Measurements from ENCODE around the gene LMF1.

The LMF1 gene

DNA sequence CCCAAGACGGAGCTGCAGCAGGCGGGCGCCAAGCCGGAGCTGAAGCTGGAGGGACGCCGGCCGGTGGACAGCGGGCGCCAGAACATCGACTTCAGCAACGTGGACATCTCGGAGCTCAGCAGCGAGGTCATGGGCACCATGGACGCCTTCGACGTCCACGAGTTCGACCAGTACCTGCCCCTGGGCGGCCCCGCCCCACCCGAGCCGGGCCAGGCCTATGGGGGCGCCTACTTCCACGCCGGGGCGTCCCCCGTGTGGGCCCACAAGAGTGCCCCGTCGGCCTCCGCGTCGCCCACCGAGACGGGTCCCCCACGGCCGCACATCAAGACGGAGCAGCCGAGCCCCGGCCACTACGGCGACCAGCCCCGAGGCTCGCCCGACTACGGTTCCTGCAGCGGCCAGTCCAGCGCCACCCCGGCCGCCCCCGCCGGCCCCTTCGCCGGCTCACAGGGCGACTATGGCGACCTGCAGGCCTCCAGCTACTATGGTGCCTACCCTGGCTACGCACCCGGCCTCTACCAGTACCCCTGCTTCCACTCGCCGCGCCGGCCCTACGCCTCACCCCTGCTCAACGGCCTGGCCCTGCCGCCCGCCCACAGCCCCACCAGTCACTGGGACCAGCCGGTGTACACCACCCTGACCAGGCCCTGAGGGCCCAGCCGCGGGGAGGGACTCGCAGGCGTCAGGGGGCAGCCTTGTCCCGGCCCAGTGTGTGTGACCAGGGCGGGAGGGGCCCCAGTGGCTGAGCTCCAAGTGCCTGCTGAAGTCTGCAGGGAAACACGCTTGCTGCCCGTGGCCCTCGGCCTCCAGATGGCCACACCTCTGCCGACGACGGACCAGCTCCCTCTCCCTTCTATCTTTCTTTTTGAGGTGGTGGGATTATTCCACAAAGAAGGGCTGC, 14.2 kb upstream of the LMF1 start:
- no peak for DNase-seq

DNA sequence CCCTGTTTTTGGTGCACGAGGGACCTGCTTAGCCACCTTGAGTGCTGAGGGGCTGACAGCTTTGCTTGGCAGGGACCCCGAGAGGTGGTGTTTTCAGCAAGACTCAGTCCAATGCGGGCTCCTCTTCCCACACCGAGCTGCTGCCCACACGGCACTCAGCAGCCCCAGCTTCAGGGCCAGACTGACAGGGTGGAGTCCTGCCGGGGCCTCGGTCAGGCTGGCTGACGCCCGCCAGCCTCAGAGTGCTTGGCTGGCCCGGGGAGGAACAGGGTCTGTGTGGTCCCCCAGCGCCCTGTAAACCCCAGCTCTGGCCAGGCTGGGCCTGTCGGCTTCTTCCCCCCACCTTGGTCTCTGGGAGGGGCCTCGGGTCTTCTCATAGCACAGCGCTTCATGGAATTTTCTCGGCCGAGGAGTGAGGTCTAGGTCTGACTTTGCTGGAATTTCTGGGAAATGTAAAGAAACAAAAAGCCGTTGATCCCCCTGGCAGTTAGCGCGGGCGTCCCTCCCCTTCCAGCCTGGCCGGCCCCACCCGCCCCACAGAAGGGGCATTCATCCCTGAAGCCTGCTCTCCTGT, 13.4 kb upstream of the LMF1 start:
- no peak for DNase-seq

DNA sequence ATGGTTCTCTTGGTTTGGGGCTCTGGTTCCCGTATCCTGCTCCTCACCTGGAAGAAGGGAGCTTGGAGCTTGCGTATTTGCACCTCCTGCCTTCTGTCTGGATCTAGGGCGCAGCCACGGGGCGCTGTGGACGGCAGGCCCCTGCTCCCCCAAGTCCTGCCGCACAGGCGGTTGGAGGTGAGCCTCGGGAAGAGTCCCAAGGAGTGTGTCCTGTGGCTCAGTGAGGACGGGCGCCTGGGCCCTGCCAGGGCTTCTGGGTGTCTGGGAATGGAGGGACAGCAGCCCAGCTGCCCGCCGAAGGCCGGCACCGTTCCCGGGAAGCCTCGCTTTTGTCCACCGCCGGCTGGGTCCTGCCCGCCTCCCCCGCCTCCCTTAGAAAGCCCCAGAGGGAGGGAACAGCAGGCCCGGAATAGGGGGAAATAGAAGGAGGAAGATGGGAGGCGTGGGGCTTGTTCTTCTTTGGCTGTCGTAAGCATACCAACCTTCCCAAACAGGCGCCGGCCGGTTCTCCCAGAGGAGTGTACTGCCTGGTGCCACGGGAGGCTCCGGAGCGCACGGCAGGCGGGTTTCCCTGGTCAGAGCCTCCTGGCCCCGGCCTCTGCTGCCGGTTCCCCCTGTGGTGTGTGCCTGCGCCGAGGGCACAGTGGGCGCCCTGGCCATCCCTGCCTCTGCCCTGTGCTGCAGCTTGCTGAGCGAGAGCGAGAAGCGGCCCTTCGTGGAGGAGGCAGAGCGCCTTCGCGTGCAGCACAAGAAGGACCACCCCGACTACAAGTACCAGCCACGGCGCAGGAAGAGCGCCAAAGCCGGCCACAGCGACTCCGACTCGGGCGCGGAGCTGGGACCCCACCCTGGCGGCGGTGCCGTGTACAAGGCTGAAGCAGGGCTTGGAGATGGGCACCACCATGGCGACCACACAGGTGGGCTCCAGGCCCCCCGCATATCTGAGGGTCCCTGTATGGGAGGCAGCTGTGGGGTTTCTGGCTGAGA, 12.6 kb upstream of the LMF1 start:
- no peak for DNase-seq

DNA sequence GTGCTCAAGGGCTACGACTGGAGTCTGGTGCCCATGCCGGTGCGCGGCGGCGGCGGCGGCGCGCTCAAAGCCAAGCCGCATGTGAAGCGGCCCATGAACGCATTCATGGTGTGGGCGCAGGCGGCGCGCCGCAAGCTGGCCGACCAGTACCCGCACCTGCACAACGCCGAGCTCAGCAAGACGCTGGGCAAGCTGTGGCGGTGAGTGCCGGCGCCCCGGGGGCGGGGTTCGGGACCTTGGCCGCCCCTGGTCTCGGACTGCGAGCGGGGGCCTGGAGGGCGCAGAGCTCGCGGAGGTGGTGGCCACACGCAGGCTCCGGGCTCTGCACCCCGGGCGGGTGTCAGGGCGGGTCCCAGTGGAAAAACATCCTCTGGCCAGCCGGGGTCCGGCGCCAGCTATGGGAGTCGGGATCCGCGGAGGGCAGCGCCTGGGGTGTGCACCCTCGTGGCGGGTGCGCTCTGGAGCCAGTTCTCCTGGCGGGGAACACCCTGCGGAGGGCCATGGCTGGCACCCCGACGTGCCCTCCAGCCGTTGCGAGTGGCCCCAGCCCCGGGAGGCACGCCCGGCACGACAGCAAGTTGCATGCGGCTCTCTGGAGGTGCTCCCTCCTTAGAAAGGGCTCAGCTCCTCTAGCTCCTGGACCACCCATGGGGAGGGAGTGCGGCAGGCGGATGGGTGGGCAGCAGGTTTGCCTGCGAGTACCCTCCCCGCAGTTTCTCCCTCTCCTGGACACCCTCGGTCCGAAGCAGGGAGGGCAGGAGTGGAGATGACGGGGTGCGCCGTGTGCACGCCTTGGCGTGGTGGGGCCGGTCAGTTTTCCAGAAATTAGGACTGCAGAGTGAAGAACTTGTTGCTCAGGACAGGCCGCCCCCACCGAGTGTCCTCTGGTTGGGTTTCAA, 11.6 kb upstream of the LMF1 start:
- no peak for DNase-seq

DNA sequence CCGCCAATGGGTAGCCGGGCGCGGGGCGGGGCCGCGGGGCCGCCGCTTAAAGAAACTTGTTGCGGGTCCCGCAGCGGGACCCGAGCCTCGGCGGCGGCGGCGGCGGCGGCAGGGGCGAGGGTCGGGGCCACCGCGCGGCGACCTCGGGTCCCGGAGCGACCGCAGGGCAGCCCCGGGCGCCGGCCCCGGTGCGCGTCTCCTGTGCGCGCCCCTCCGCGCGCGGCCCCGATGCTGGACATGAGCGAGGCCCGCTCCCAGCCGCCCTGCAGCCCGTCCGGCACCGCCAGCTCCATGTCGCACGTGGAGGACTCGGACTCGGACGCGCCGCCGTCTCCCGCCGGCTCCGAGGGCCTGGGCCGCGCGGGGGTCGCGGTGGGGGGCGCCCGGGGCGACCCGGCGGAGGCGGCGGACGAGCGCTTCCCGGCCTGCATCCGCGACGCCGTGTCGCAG, 10.9 kb upstream of the LMF1 start, which contains the start of gene SOX8:
Gene SOX8, plus strand, starts transcription at position 76 of the 450 bp plus-strand sequence. Its CDS starts 153 bp downstream, at position 229.
- DNase-seq: peak in 1 of 4 experiments; percentile 32

DNA sequence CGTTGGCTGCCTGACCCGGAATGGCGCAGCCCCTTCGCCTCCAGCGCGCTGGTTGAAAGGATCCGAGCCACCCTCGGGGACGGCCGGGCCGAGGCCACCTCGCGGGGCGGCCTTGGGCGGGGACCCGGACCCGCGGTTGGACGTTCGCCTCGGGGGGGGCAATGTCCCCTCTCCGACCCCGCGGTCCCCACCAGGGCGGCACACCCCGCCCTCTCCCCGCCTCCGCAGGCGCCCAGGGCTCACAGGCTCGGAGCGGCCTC, 9.7 kb upstream of the LMF1 start:
- DNase-seq: no peak

DNA sequence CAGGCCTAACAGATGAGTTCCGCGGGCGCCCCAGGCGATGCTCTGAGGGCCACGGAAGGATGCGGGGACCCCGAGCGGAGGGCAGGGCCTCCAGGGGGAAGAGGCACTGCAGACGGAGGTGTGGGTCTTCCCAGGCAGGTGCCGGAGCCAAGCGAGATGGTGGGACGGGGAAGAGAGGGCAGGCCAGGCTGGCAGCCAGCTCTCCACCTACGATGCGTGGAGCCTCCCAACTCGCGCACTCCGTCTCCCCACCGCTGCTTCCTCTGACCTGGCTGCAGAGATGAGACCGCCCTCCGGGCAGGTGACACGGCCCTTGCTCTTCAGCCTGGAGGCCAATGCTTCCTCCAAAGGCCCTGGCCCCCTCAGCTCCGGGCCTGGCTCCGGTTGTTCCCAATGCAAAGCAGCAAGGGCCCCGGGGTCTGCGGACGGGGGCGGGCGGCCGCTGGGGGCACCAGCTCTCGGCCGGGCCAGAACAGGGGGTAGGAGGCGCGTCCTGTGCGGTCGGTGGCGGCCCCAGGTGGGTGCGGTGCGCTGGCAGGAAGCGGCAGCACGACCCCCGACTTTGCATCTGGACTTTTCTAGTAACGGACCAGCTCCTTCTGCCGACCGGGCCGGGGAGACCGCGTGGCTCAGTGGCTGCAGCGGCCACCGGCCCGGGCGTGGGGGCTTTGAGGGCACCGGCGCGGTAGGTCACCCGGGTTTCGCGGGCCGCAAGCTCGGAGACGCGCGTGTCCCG, 9.2 kb upstream of the LMF1 start:
- no peak for DNase-seq

DNA sequence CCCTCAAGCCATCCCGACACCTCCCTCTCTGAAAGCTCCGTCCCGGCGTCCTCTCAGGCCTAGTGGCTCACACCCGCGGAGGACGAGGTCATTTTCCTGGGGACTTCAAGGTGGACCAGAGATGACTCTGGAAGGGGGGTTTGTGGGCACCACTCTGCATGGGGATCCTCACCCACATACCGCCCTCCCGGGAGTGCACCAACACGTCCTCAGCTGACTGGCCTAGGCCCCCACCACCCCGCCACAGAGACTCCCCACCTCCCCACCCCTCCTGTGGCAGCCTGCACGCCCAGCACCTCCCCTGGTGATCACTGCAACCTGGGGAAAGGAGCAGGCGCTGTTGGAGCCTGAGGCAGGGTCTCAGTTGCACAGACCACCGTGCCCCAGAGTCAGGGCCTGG, 8.4 kb upstream of the LMF1 start:
- no peak for DNase-seq

DNA sequence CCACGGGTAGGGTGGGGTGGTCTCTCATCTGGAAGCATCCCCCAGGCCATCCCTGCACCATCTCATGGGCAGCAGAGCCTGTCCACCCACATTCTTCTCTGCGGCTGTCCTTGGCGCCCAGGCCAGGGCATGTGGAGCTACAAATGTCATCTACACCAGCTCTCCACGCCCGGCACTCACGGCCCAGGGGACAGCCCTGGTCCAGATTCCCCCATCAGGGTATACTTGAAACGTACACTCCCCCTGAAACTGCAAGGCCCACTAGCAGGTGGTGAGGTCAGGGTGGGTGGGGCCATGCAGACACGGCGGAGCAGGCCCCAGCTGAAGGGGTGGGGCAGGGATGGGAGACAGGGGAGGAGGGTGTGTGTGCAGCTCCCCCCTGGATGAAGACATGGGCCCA, 7.6 kb upstream of the LMF1 start:
- no peak for DNase-seq

DNA sequence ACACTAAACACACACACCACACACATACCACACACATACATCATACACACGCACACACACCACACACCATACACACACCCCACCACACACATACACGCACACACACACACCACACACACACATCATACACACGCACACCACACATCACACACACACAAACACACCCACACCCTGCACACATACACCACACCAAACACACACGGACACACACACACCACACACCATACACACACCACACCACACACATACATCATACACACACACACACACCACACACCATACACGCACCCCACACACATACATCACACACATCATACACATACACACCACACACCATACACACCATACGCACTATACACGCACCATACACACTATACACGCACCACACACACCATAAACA, 7.1 kb upstream of the LMF1 start:
- no peak for DNase-seq

DNA sequence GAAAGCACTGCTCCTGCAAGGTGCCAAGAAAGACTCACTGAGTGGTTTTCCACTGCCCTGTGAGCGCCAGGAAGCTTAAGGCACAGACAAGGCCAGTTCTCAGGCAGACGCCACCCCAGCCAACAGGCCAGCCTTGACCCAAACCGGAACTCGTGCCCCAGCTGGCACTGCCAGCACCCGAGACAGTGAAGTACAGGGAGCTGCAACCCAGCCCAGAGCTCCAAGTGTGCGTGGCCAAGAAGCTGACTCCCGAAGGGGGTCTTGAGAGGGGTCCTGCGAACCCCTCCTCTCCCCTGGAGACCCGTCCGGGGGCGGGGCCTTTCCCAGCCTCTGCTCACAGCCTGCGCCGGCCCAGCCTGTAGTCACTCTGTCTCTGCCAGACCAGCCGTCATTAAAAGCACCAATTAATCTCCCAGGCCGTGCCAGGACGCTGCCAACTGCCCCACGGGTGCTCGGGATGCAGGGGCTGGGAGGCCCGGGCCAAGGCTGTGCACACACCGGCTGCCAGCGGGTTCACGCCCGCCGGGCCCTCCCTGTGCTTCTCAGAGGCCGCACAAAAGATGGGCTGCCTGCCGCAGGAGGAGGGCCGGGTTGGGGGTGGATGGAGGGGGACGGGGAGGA, 6.4 kb upstream of the LMF1 start:
- DNase-seq: no peak

DNA sequence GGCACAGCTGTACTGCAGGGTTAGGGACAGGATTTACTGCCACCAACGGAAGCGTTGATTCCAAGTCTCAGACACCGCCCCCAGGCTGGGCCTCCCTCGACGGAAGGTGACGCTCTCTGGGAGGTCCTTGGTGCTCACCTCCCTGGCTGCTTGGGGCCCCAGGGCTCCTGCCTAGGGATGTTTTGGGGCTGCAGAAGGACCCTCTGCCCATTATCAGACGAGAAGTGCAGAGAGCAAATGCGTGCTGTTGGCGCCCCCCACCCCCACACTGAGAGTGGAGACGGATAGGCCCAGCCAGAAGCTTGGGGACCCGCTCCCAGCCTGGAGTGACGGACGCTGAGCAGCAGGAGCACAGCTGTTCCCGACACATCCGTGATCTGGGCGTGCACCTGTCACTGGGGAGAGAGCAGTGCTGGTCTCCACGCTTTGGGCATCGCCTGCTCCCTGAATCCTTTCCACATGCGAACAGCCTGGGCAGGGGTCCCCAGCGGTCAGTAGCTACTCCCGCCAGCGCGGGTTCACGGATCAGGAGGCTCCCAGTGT, 5.7 kb upstream of the LMF1 start:
- DNase-seq: no peak

DNA sequence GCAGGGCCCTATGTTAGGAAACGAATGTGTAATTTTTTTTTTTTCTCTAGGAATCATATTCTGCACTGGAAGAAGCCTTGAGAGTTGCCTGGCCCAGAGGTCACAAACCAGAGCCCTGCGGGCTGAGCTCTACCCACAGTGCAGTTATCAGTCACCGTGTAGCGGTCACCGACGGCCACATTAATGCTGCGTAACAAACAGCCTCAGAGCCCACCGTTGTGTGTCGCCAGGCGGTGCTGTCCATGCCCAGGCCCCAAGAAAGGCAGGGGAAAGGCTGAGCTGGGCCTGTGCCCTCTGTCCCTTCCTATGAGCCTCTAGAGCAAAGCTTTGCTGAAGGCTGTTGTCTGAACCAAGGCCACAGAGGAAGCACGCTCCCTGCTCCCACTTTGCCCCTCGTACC, 4.5 kb upstream of the LMF1 start:
- DNase-seq: no peak

DNA sequence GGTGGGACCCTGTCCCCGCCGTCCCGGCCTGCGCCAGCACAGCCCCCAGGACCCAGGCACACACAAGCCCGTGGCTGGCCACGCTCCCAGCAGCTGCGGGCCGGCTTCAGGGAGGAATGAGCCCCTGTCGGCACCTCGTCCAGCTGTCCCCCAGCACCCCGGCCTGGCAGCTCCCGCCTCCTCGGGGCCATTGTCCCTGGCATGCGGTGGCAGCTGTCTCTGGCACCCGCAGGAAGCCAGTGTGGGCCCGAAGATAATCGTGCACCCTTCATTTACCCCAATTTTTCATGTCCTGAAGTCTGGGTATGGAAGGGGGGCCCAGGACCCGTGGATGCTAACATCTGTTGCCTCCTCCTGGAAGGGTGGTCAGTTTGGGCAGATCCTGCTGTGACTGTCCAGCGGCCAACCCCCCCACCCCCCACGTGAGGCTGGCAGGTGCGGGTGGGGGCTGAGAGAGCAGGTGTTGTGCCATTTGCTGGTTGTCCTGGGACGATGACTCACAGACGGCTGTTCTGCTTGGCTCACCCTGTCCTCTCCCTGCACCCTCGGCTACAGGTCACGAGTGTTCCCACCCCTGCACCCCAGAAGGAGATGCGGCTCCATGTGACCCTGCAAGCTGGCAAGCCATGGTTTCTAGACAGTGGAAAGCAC, 4.0 kb upstream of the LMF1 start:
- DNase-seq: no peak

DNA sequence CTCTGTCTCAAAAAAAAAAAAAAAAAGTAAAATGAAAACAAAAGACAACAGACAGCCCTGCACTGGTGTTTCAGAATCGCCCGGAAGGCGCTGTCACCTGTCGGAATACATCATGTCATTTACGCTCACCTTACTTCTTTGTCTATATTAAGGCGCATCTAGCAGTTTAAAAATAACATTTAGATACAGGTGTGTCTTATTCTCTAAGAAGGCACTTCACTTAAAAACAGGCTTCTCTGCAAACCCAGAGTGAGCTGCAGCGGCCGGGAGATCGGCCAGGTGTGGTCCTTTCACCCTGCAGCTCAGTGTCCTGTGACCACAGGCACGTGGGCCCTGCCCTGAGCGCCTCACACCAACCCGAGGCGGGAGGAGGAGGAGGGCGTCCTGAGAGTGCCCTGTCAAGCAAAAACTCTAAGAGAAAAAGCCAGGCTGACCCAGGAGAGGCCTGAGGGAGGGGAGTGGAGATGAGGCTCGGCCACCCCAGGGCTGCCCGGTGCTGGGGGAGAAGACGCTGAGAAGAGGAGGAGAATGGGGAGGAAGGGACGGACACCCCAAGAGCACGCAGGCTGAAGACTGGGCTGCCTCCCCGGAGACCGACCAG, 3.3 kb upstream of the LMF1 start:
- no peak for DNase-seq

DNA sequence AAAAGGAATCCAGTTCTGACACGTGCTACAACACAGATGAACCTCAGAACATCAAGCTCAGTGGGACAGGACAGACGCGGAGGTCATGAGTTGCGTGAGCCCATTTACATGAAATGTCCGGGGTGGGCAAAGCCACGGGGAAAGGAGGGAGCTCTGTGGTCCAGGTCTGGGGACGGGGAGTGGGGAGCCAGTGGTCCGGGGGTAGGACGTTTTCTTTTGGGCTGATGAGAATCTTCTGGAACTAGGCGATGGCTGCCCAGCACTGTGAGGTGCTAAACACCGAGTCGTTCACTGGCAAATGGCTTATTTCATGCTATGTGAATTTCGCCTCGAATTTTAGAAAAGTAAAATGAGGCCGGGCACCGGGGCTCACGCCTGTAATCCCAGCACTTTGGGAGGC, 2.6 kb upstream of the LMF1 start:
- DNase-seq: no peak

DNA sequence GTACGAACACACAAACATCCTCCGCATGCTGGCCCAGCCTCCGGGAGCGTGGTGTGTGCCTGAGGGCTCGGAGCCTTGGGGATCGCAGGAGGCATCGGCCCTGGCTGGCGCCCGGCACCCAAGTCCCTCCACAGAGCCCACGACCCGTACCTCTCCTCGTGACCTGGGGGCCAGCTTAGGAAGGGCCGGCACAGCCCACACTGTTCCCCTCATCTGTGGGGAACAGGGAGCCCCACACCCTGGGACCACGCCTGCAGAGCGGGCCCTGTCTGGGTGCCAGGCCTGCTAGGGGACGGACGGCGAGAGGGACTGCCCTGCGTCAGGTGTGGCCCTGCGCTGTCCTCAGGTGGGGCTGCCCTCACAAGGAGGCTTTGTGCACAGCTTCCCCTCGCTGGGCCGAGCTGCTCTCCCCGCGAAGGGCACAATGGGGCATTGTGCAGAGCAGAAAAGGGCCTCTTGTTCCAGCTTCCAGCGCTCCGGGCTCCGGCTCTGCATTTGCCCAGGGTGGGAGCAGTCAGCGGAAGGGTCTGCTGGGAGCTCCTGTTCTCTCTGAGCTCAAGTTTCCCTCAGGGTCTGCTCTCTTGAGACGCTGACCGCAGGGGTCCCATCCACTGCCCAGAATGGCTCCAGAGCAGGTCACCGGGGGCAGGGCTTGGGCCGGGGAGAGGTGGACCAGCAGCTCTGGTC, 1.7 kb upstream of the LMF1 start:
- no peak for DNase-seq

DNA sequence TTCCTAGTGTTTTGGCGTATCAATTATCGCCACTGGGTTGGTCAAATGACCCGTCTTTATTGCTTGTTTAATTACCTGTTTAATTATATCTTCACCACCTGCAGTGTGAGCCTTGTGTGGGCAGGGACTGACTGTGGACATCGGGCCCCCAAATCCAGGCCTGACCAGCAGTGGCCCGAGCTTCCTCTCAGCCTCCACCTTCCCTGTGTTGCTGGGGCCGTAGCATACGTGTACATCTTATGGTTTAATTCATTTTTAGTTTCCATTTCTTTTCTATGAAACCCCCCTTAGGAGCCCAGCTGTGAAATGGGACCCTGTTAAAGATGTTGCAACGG, 1.2 kb upstream of the LMF1 start:
- DNase-seq: no peak

DNA sequence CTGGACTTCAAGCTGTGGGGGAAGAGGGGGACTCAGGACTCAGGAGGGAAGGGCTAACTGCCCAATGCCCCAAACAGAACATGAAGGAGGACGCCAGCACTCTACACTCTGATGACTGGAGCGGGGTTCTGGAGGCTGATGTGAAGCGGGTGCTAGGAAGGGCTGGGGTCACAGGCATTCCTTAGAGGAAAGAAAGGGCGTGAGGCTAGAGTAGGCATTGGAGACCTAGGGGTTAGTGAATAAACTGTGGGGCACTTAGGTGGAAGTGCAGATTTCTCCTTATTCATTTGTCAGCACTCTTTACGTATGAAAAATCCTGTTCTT, 760 bp upstream of the LMF1 start:
- no peak for DNase-seq

DNA sequence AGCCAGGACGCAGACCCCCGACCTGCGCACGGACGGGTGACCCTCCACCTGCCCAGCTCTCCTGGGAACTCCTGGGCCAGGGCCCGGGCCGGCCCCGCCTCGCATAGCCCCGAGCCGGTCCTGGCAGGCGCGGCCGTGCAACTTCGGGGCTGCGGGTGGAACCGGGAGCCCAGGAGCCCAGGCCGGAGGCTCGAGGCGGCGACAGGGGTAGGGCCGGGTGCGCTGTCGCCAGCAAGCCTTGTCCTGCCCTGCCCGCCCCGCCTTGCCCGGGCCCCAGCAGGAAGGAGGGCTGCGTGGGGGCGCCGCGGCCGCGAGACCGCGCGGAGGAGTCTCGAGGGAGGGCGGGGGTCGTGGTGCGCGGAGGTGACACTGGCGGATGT, 408 bp downstream of the LMF1 start:
- no peak for DNase-seq
